IMR-90 (cell line): ENCODE data around the gene MEDAG. TPM values are rescaled to one million over a fixed set of nuclear protein-coding genes. Genes with fewer than 3 reads are reported as not detected.

ENCODE experiments used
- ATAC-seq: fragments of 200-7000 bp; cut with Tn5 transposase; 2 replicates; pipeline ENCODE4 v1.9.1; 2020; ENCODE audit warnings: low read depth, mild to moderate bottlenecking, moderate library complexity
- BruUV-seq: library from RNA; stranded (reverse); fragments of 400-500 nt; replicated peaks from 2 replicates; lab custom pipeline; 2021; lab: Mats Ljungman, UMichigan
- CTCF ChIA-PET: fragments of 300-600 bp; formaldehyde crosslinking; extraction: SDS; loops from one replicate; lab custom pipeline; 2021; ENCODE audit warnings: antibody characterized with exemption; lab: Yijun Ruan, JAX
- POLR2A ChIA-PET: fragments of 300-600 bp; sonication (Branson Sonifier 250); formaldehyde crosslinking; loops from one replicate; lab custom pipeline; 2022; ENCODE audit warnings: antibody characterized with exemption; ENCODE audit not compliant: unreplicated experiment; lab: Charles Lee
- DNase-seq: peaks from one replicate; pipeline ENCODE4 v3.0.0; 2013
- H2AFZ ChIP-seq: replicated peaks from 2 replicates; pipeline ENCODE3; 2013; ENCODE audit warnings: low read length, mild to moderate bottlenecking; ENCODE audit not compliant: poor library complexity
- H2AK5ac ChIP-seq: 2 replicates; pipeline ENCODE4 v1.6.1; 2013; ENCODE audit warnings: low read depth, low read length, inconsistent platforms
- H2AK9ac ChIP-seq: replicated peaks from 2 replicates; pipeline ENCODE3; 2013; ENCODE audit warnings: mild to moderate bottlenecking, low read depth, low read length, moderate library complexity; ENCODE audit not compliant: poor library complexity
- H2BK120ac ChIP-seq: 2 replicates; pipeline ENCODE4 v1.6.1; 2013; ENCODE audit warnings: low read depth, low read length, inconsistent platforms
- H2BK15ac ChIP-seq: 3 replicates; pipeline ENCODE4 v1.6.1; 2013; ENCODE audit warnings: low read depth, low read length, inconsistent platforms
- H2BK20ac ChIP-seq: 2 replicates; pipeline ENCODE4 v1.6.1; 2013; ENCODE audit warnings: low read depth, mild to moderate bottlenecking, inconsistent platforms, low read length, moderate library complexity
- H2BK5ac ChIP-seq: 2 replicates; pipeline ENCODE4 v1.6.1; 2013; ENCODE audit warnings: mild to moderate bottlenecking, low read depth, low read length, inconsistent platforms; ENCODE audit not compliant: poor library complexity, severe bottlenecking
- H3K14ac ChIP-seq: replicated peaks from 2 replicates; pipeline ENCODE4 v1.6.1; 2013; ENCODE audit warnings: low read depth, low read length, inconsistent platforms
- H3K18ac ChIP-seq: 2 replicates; pipeline ENCODE4 v1.6.1; 2013; ENCODE audit warnings: low read depth, low read length, control low read depth
- H3K23ac ChIP-seq: 2 replicates; pipeline ENCODE4 v1.6.1; 2013; ENCODE audit warnings: low read depth, low read length, inconsistent platforms
- H3K27ac ChIP-seq: 2 replicates; pipeline ENCODE4 v1.5.1; 2013; ENCODE audit warnings: mild to moderate bottlenecking, control low read depth, low read length; ENCODE audit not compliant: insufficient read depth
- H3K27me3 ChIP-seq: 2 replicates; pipeline ENCODE4 v1.6.1; 2013; ENCODE audit warnings: low read length; ENCODE audit not compliant: control insufficient read depth, insufficient read depth
- H3K36me3 ChIP-seq: 2 replicates; pipeline ENCODE4 v1.6.1; 2013; ENCODE audit warnings: low read length, mixed read lengths; ENCODE audit not compliant: control insufficient read depth, insufficient read depth
- H3K4ac ChIP-seq: 2 replicates; pipeline ENCODE4 v1.6.1; 2013; ENCODE audit warnings: low read depth, low read length, inconsistent platforms
- H3K4me1 ChIP-seq: 2 replicates; pipeline ENCODE4 v1.6.1; 2013; ENCODE audit warnings: low read length, mixed read lengths; ENCODE audit not compliant: control insufficient read depth, insufficient read depth
- H3K4me2 ChIP-seq: 2 replicates; pipeline ENCODE4 v1.6.1; 2013; ENCODE audit warnings: low read depth, mild to moderate bottlenecking, control low read depth, low read length, moderate library complexity
- H3K4me3 ChIP-seq: 2 replicates; pipeline ENCODE4 v1.5.1; 2013; ENCODE audit warnings: low read depth, mild to moderate bottlenecking, control low read depth, low read length, moderate library complexity; ENCODE audit not compliant: insufficient read depth
- H3K56ac ChIP-seq: 2 replicates; pipeline ENCODE4 v1.6.1; 2013; ENCODE audit warnings: low read length, inconsistent platforms; ENCODE audit not compliant: insufficient read depth; ENCODE audit errors: extremely low read depth
- H3K79me1 ChIP-seq, 2 experiments: 2 replicates each; pipeline ENCODE4 v1.6.1; 2013; ENCODE audit warnings: low read length in 2 of 2, inconsistent platforms in 1 of 2, low read depth in 1 of 2
- H3K9ac ChIP-seq: 2 replicates; pipeline ENCODE4 v1.6.1; 2013; ENCODE audit warnings: low read depth, low read length, control low read depth
- H3K9me1 ChIP-seq: 2 replicates; pipeline ENCODE4 v1.6.1; 2013; ENCODE audit warnings: low read length, inconsistent platforms; ENCODE audit not compliant: insufficient read depth
- H3K9me3 ChIP-seq: 2 replicates; pipeline ENCODE4 v1.6.1; 2013; ENCODE audit warnings: low read length; ENCODE audit not compliant: control insufficient read depth, insufficient read depth
- H4K20me1 ChIP-seq: 2 replicates; pipeline ENCODE4 v1.6.1; 2013; ENCODE audit warnings: low read length, inconsistent platforms; ENCODE audit not compliant: insufficient read depth
- H4K5ac ChIP-seq: 2 replicates; pipeline ENCODE4 v1.6.1; 2013; ENCODE audit warnings: mild to moderate bottlenecking, low read depth, low read length, control low read depth
- H4K8ac ChIP-seq, 2 experiments: 2 replicates each; pipeline ENCODE4 v1.6.1; 2013; ENCODE audit warnings: low read depth in 2 of 2, low read length in 2 of 2, control low read depth in 1 of 2, inconsistent platforms in 1 of 2
- H4K91ac ChIP-seq: 2 replicates; pipeline ENCODE4 v1.6.1; 2013; ENCODE audit warnings: low read depth, low read length, inconsistent platforms; ENCODE audit not compliant: insufficient read depth
- CEBPB ChIP-seq: IDR thresholded peaks from 2 replicates; pipeline ENCODE4 v1.6.1; 2012; ENCODE audit warnings: low read depth, low read length, improper control_type of control experiment
- MAZ ChIP-seq: IDR thresholded peaks from 2 replicates; pipeline ENCODE4 v1.6.1; 2012; ENCODE audit warnings: low read depth, mild to moderate bottlenecking, low read length, improper control_type of control experiment, moderate library complexity, borderline replicate concordance
- SMC3 ChIP-seq: fragments of 150-350 bp; IDR thresholded peaks from 2 replicates; pipeline ENCODE4 v1.6.1; 2016; ENCODE audit warnings: low read depth, mild to moderate bottlenecking, antibody characterized with exemption, low read length, moderate library complexity
- WGBS, 2 experiments: methylation state at CpG; one replicate each; pipeline versions ENCODE4 v1.1.5 to v1.1.7; 2013; ENCODE audit warnings: missing lambda C conversion rate in 2 of 2; ENCODE audit not compliant: insufficient read length in 1 of 2; ENCODE audit errors: extremely low coverage in 2 of 2; 5-methylcytosine and 5-hydroxymethylcytosine counted together
- dilution Hi-C: fragments of 300-500 bp; cut with HindIII; formaldehyde crosslinking; loops from one replicate; pipeline ENCODE4 v1.14.3; 2018; ENCODE audit warnings: low sequenced_read_pairs; ENCODE audit not compliant: unreplicated experiment
- in situ Hi-C: fragments of 300-500 bp; cut with MboI; formaldehyde crosslinking; loops from 3 replicates; pipeline ENCODE4 v1.14.3; 2019; ENCODE audit warnings: low sequenced_read_pairs, inconsistent platforms, mixed read lengths
- intact Hi-C: fragments of 100-400 bp; cut with micrococcal nuclease; formaldehyde crosslinking; loops from 2 replicates; pipeline ENCODE4 v1.10.0; 2022
- polyA plus RNA-seq, 3 experiments: library from polyadenylated mRNA; depleted of rRNA; stranded (reverse); fragments of >200 nt; gene quantifications; 2 replicates each; pipeline ENCODE4 v1.2.3, GENCODE V29; 2012; ENCODE audit warnings: low replicate concordance in 1 of 3
- total RNA-seq: library from RNA; depleted of rRNA; stranded (reverse); fragments of >200 nt; gene quantifications from 2 replicates; pipeline ENCODE4 v1.2.3, GENCODE V29; 2012

The MEDAG gene
- total and polyA plus RNA-seq, 2 of the 4 experiments (the other 2 are of a cell fraction), result 0.32 to 0.36 TPM

- H3K4me3 ChIP-seq, result no peak overlapping the region
- in situ Hi-C loops (no loop called here), dilution Hi-C loops (no loop called here), intact Hi-C loops (no loop called here)
- no peaks in the 10 kb centered on the region for H3K9me1 ChIP-seq
- no peak overlapping the region for H2AK9ac ChIP-seq
- no peak overlapping the region for H3K18ac ChIP-seq
- H4K91ac ChIP-seq, result no peak overlapping the region
- no peaks in the 10 kb centered on the region for H3K79me1 ChIP-seq
- no peak overlapping the region for H4K5ac ChIP-seq
- BruUV-seq, result no TSS peak
- no peak for DNase-seq
- no peaks in the 10 kb centered on the region for H3K36me3 ChIP-seq
- H3K27me3 ChIP-seq, result peaks cover 3% of the 10 kb centered on the region; the same call in 1 of the 2 replicates
- no peak overlapping the region for H3K56ac ChIP-seq
- no peak overlapping the region for H3K4ac ChIP-seq
- TF ChIP-seq MAZ, result no peak
- peak; percentile 39; the same call in 1 of the 2 replicates for TF ChIP-seq CEBPB
- no peak for TF ChIP-seq SMC3
- CTCF ChIA-PET, result no interaction called here
- no peak overlapping the region for H2AK5ac ChIP-seq
- H3K4me1 ChIP-seq, result no peaks in the 10 kb centered on the region
- no peak overlapping the region for H2BK120ac ChIP-seq
- H2AFZ ChIP-seq, result no peak overlapping the region
- H4K8ac ChIP-seq, result no peak overlapping the region
- H3K9ac ChIP-seq, result no peak overlapping the region
- H3K14ac ChIP-seq, result no peak overlapping the region
- POLR2A ChIA-PET, result no interaction called here
- H2BK20ac ChIP-seq, result no peak overlapping the region
- H3K9me3 ChIP-seq, result no peaks in the 10 kb centered on the region
- H3K4me2 ChIP-seq, result no peak overlapping the region
- H2BK15ac ChIP-seq, result no peak overlapping the region
- no peak overlapping the region for H2BK5ac ChIP-seq
- H3K27ac ChIP-seq, result no peak overlapping the region
- no peak overlapping the region for H3K23ac ChIP-seq
- WGBS, 2 experiments, result 70% methylated on average over 2 of the region's 5 CpGs; no CpG with 5 or more reads in 1 of the 2 experiments
- no peak for ATAC-seq
- no peaks in the 10 kb centered on the region for H4K20me1 ChIP-seq
Observed at GRCh38 chr13:30920162-30920909, 14.3 kb downstream of the MEDAG start.
